A172 (cell line): ENCODE data around the gene PPA2. TPM values are rescaled to one million over a fixed set of nuclear protein-coding genes. Genes with fewer than 3 reads are reported as not detected.
"Not testable (repeated sequence)": the region's sequence is repeated elsewhere in the genome, so short reads cannot be mapped to it uniquely, and the experiment has no call there.

Source experiments
- DNase-seq: peaks from one replicate; pipeline ENCODE4 v3.0.0-alpha.2; 2015; ENCODE audit warnings: low spot score
- total RNA-seq: library from RNA; depleted of rRNA; stranded (reverse); fragments of >200 nt; shearing (Covaris generic); gene quantifications from 2 replicates; pipeline ENCODE4 v1.2.3, GENCODE V29; 2014

Gene PPA2
- total RNA-seq, 1 experiment from 2014 or later: 78.4 TPM

DNA sequence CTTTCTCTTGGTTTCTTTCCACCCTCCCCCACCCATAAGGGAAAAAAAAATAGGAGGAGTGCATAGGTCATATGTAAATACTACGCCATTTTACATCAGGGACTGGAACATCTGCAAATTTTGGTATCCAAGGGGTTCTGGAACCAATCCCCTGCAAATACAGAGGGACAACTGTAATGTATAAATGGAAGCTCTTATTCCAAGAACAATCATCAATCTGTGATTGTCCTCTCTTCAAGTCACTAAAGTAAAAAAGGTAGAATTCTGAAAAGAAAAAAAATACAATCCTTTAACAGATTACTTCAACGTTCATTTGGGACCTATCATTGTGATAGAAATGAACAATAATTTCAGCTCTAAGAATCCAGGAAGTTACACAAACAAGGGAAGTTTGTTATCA, 13.6 kb downstream of the PPA2 start:
- DNase-seq: no peak

DNA sequence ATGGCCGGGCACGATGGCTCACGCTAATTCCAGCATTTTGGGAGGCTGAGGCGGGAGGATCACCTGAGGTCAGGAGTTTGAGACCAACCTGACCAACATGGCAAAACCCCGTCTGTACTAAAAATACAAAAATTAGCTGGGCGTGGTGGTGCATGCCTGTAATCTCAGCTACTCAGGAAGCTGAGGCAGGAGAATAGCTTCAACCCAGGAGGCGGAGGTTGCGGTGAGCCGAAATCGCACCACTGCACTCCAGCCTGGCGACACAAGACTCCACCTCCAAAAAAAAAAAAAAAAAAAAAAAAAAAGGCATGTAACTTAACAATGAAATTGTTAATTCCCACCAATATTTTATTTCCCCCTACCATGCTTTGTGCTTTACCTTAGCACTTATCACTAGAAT, 15.3 kb downstream of the PPA2 start:
- DNase-seq: not testable (repeated sequence)

DNA sequence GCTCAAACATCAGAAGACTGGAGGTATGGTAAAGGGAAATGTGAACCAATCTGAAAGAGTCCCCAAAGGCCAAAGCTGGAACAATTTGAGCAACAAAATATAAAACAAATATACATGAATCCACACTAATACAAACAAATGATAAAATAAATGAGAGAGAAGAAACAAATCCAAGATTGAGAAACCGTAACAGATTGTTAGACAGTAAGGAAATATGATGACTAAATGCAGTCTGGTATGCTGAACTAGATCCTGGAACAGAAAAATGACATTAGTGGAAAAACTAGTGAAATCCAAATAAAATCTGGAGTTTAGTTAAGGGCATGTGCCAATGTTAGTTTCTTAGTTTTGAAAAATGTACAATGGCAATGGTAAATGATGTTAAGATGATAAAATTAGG, 15.9 kb downstream of the PPA2 start:
- no peak for DNase-seq

DNA sequence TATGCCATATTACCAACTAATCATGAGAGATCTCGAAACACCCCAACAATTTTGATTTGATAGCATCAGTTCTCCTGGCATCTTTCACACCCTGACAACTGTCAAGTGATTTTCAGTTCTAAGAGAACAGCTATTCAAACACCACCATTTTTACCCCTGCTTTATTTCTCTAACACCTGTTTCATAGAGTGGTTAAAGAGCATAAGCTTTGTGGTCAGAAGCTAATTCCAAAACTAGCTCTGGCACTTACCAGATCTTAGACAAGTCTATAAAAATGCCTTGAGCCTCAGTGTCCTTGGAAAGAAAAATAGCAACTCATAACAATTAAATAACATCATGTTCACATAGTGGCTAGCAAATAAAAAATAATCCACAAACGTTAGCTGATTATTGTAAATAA, 17.9 kb downstream of the PPA2 start:
- no peak for DNase-seq

DNA sequence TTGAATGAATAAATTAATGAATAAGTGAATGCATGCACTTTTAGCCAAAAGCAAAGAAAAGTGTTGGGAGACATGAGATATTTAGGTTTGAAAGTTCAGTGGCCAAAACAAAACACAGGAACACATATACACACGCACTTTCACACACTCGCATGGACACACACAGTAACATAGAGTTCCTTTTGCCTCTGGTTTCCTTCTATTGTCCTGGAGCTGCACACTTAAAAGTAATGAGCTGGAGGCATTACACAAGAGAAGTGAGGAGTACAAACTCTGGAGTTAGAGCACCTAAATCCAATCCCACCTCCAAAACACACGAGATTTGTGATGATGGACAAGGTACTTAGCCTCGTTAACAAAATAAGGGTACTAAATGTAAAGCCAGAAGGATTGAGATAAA, 18.7 kb downstream of the PPA2 start:
- DNase-seq: no peak

DNA sequence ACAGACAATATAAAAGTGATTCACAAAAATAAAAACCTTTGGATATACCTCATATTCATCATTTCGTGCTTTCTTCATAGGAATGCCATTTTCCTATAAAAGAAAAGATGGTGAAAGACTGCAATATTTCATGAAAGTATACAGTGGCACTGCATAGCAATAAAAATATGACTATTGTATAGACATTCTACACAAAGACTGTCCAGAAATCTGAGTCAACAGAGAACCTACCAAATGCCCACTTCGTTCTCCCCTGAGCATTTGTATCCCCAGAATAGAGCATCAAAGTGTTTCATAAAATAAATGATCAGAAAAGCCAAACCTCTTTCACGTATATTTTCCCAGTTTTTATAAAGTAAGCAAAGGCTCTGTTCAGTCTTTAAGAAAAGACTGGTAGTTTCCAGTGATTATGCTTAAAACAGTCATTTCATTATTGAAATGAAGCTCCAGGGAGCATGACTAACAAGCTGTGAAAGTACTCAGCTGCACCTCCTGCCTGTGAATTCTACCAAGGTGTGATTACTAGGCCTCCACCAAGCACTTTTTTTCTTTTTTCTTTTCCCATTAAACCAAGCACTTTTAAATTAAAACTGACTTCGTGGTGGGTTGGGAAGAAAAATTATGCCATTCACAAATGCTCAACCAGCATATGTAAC, 20.2 kb downstream of the PPA2 start:
- no peak for DNase-seq

DNA sequence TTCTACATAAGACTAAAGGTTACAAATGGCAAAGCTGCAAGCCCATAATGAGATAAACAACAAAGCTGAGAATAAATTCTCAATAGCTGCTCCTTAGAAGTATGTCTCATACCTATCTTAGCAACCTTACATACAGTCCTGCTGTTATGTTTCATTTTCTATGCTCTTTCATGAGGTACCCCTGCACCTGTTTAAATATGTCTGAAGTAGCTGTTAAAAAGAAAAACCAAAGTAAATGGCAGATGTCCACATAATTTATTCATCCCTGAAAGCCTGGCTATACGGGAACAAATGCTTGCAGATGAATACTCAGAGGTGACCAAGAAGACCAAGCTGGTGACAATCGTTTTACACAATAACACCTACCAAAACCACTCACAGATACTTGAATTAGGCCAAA, 22.5 kb downstream of the PPA2 start:
- no peak for DNase-seq

DNA sequence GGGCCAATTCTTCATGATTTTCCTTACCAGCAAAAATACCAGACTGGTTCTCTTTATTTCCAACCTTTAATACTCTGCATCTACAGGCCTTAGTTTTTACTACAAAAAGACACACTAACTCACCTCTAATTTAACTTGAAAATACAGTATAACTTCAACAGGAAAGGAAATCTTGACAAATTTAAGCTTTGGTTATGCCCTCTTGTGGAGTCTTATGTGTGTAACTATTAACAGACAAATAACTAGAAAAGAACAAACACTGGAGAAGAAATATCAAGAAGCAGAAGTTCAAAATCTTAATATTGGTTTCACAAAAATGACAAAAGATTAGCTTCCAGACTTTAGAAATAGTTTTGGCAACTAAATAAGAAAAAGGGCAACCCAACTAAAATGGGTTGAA, 33.0 kb downstream of the PPA2 start:
- no peak for DNase-seq

DNA sequence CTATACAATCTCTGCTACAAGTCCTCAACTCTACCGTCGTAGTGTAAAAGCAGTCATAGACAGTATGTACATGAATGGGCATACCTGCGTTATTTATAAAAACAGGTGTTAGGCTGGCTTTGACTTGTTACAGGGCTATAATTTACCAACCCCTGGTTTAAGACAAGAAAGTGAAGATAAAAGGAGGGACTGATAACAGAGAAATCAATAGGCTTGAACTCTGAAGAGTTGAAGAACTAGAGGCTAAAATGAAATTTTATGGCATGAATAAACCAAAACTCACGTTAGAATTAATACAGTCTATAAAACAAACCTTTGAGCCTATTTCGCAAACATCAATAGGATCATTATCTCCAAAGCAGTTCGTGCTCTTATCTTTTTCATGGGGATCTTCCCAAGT, 36.2 kb downstream of the PPA2 start:
- no peak for DNase-seq

DNA sequence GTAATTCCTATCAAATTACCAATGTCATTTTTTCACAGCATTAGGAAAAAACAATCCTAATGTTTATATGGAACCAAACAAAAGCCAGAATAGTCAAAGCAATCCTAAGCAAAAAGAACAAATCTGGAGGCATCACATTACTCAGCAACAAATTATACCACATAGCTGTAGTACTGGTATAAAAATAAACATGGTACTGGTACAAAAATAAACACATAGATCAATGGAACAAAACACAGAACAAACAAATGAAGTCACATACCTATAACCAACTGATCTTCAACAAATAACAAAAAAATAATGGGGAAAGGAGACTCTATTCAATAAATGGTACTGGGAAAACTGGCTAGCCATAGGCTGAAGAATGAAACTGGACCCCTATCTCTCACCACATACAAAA, 37.4 kb downstream of the PPA2 start:
- no peak for DNase-seq

DNA sequence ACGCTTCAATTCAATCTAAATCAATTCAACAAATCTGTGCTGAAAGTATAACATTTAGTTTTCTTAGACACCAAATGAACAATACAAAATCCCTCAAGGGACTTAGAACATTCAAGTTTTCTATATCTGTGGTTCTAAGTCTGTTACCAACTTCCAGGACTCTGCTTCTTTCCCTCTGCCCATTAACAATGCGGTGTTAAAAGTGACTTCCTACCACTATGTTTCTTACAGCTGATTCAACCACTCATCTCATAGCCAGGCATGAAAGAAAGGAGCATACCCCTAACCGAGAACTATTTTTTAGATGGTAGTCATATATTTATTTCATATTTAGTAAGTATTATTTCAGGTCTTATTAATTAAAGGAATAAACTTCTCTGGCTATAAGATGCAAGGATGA, 38.9 kb downstream of the PPA2 start:
- no peak for DNase-seq

DNA sequence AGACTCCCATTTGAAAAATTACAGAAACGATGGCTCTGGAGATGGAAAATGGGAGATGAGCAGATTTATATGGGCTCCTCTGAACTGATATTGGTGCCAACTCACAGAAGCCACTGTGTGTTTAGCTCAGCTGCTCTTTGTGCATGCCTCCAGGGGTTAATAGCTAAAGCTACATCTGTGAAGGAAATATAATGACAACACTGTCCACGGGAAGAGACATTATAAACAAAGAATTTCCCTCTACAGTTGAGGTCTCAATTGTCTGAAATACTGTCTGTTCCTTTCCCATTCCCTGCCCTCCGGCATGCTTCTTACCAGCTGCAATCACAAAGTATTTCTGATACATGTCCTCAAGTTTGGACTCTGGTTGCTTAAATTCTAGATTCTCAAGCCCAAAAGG, 40.4 kb downstream of the PPA2 start:
- no peak for DNase-seq

DNA sequence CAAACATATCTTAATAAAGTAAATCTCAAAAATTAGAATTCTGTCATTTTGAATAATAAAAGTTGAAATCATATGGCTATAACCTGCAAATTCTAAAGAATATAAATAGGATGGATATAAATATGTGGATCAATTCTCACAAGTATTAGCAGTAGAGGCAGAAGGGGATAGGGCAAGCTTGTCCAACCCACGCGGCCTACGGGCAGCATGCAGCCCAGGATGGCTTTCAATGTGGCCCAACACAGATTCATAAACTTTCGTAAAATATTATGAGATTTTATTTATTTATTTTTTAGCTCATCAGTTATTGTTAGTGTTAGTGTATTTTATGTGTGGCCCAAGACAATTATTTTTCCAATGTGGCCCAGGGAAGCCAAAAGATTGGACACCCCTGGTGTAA, 41.4 kb downstream of the PPA2 start:
- DNase-seq: no peak

DNA sequence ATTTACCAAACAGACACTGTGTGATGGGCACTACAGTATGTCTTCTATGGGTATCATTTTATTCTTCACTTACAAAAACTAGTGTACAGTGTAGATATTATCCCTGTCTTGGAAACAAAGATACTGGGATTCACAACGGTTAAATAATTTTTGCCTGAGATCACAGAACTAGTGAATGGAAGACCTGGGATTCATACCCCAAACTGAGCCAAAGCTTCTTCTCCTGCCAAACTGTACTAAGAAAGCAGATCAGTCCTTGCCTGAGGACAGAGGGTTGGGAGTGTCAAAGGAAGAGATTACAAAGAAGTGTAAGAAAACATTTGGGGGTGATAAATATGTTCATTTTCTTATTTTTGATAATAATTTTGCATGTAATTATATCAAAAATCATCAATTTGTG, 43.1 kb downstream of the PPA2 start:
- DNase-seq: no peak

DNA sequence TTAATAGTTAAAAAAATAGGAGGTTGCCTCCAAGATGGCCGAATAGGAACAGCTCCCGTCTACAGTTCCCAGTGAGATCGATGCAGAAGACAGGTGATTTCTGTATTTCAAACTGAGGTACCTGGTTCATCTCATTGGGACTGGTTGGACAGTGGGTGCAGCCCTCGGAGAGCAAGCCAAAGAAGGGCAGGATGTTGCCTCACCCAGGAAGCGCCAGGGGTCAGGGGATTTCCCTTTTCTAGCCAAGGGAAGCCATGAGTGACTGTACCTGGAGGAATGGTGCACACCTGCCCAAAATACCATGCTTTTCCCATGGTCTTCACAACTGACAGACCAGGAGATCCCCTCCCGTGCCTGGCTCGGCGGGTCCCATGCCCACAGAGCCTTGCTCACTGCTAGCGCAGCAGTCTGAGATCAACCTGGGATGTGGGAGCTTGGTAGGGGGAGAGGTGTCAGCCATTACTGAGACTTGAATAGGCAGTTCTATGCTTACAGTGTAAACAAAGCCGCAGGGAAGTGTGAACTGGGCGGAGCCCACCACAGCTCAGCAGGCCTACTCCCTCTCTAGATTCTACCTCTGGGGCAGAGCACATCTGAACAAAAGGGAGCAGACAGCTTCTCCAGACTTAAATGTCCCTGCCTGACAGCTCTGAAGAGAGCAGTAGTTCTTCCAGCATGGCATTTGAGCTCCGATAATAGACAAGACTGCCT, 47.5 kb downstream of the PPA2 start:
- DNase-seq: no peak

DNA sequence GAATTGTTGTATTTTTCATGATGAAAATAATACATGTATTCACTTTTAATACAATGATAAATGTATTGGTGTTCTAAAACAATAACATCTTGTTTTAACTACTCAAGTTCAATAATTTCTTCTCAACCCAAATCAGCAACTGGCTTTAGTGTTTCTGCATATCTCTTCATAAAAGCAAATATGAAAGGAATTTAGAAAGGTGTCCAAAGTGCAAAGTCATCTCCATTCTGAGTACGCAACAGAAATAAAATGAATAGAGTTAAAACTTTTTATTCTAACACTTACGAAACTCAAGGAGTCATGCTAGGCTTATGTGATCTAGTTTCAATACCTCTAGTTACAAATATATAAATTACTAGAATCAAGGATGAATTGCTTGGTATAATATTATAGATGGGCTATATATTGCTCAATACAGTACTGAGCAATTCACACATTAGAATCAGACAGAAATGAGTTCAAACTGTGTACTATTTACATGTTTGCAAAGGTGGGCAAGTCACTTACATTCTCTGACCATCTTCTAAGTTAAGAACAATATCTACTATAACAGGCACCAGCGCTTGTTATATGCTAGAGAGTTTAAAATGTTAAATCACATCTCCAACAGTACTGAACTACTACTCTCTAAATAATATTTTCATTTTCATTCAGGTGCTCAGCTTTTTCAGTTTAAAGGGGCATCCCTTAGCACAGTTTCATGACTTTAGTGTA, 51.5 kb downstream of the PPA2 start:
- no peak for DNase-seq

DNA sequence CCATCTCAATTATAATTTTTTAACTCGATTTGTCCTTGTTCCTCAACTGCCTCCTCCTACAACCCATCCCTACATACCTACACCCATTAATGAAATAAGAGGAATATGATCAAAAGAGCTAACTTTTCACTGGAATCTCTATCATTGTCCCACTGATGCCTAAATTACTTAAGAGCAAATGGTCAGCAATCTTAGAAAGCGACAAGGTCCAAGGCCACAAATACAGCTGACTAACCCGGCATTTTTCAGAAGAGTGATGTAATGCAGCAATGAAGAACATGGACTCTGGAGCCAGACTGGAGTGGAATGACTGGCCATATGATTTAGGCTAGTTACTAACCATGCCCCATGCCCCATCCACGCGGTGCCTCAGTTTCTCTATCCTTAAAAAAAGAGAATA, 56.2 kb downstream of the PPA2 start:
- no peak for DNase-seq

DNA sequence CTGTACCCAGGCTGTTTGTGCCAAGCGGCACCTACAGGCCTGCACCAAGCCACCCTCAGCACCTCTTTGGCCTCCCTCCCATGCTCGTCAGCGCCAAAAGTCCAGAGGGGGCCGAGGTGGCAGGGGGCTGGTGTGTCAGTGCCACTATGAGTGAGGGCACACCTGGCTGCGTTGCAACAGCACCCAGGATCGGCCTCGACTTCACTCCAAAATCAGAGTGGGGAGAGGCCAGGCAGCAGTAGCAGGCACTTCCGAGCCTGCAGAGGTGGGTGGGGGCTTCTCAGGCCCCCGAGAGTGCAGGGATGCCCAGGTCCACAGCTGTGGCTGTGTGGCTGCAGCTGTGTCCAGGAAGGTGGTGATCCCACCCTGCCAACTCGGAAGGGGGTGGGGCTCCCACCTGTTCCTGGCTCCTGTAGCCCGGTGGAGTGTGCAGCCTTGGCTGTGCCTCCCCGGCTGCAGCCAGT, 58.5 kb downstream of the PPA2 start:
- DNase-seq: no peak

DNA sequence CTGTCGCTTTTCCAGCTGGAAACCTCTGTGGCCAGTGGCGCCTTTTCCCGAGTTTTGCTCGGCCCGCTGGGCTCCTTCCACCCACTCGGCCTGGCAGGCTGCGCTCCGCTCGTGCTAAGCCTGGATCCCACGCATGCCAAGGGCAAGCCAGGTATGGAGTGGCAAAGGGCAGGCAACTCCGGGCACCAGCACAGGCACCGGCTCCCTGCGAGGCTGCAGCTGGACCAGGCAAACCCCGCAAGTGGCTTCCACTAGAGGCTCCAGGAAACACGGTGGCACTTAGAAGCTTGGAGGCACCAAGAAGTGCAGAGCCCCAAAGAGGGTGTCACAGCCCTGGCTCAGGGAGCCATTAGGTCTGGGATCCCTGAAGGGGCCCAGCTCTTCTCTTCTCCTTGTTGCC, 59.5 kb downstream of the PPA2 start:
- DNase-seq: no peak

DNA sequence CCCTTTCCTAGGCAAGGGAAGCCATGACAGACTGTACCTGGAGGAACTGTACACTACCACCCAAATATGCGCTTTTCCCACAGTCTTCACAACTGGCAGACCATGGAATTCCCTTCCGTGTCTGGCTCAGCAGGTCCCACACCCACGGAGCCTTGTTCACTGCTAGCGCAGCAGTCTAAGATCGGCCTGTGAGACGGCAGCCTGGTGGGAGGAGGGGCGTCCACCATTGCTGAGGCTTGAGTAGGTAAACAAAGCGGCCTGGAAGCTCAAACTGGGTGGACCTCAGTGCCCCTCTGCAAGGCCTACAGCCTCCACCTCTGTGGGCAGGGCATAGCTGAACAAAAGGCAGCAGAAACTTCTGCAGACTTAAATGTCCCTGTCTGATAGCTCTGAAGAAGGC, 64.7 kb downstream of the PPA2 start:
- DNase-seq: not testable (repeated sequence)

DNA sequence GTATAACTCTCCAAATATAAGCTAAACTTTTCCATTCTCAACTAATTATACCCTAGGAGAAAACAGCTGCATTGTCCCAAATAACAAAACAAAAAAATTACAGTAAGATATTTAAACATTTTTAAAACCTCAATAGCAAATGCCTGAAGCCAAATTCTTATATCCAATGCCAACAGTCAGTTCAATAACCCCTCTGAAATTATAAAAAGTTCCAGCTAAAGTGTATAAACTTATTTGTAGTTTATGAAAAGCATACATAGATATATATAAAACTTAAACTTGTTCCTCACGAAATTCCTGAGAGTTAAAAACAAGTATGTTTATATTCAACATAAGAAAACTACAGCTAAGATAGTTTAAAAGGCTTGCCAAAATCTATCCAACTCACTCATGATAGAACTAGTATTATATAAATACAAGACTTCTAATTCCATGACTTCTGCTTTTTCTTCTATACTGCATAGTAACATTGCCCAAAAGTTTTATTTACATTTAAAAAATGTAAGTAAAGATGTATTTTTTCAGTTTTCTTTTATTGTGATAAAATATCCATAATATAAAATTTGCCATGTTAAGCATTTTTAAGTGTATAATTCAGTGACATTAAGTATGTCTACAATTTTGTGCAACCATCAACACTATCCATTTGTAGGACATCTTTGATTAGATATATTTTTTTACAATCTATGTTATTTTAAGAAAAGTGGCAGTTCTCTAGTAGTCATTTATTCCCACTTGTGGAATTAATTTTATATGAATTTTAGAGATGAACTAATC, 72.8 kb downstream of the PPA2 start:
- DNase-seq: no peak

DNA sequence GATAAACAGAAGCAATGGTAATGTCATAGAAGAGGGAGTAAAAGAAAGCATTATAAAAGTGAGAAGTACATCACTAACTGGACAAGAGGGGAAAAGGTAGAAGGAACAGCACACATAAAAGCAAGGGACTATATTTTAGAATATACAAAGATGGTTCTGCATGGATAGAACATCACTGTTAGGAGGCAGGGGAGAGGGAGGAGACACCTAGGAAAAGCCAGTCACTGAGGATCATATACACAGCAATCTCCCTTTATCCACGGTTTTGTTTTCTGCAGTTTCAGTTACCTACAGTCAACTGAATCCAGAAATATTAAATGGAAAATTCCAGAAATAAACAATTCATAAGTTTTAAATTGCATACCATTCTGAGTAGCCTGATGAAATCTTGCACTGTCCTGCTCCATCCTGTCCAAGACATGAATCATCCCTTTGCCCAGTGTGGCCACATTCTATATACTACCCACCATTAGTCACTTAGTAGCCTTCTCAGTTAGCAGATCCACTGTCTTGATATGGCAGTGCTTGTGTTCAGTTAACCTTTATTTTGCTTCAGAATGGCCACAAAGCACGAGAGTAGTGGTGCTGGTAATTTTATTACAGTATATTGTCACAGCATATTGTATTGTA, 74.2 kb downstream of the PPA2 start:
- DNase-seq: peak; percentile 73
